Eye (tissue), 1 donor: ENCODE data around the gene NARS2.
"Not testable (repeated sequence)": the region's sequence is repeated elsewhere in the genome, so short reads cannot be mapped to it uniquely, and the experiment has no call there.

Experiments
- DNase-seq: peaks from one replicate; pipeline ENCODE4 v3.0.0-alpha.2; 2015

The NARS2 gene

DNA sequence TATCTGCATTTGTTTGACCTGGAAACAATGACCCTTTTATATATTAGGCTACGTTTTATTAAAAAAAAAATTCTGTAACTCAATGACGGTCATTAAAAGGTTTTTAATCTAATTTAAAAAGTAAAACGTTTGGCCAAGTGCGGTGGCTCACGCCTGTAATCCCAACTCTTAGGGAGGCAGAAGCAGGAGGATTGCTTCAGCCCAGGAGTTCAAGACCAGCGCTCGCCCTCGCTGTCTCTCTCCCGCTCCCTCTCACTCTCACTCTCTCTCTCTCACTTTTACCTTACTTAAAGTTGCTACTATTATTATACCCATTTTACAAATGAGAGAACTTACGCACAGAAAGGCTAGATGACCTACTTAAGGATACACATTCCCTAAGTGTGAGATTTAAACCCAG is 814 bp upstream of the NARS2 start:
- DNase-seq, result no peak

DNA sequence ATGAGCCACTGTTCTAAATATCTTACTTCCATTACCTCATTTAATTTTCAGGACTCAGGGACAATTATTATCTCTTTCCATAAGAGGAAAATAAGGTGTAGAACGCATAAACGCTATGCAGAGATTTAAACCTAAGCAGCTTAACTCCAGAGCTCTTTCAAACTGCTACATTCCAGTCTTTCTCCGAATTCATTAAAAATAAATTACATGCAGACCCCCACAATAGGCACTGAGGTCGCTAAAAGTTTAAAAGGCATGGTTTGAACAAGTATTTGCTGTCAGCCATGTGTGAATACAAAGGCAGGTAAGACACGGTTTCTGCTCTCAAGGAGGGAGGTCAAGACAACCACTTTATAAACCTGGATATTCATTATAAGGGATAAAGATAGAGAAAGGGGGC is 983 bp downstream of the NARS2 start:
- DNase-seq, result peak; percentile 61

DNA sequence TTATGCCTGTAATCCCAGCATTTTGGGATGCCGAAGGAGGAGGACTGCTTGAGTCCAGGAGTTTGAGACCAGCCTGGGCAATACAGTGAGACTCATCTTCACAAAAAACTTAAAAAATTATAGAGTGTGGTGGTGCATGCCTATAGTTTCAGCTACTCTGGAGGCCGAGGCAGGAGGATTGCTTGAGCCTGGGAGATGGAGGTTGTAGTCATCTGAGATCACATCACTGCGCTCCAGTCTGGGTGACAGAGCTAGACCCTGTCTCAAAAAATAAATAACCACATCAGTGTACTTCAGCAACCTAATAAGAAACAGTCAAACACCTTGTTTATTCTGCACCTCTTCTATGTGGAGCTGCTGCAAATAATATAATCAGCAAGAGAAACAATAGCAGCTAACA is 1.4 kb downstream of the NARS2 start:
- DNase-seq, result no peak

GRCh38 chr11:78572394-78572793 is 2.3 kb downstream of the NARS2 start:
- no peak for DNase-seq

GRCh38 chr11:78570031-78570430 is 4.6 kb downstream of the NARS2 start:
- no peak for DNase-seq

DNA sequence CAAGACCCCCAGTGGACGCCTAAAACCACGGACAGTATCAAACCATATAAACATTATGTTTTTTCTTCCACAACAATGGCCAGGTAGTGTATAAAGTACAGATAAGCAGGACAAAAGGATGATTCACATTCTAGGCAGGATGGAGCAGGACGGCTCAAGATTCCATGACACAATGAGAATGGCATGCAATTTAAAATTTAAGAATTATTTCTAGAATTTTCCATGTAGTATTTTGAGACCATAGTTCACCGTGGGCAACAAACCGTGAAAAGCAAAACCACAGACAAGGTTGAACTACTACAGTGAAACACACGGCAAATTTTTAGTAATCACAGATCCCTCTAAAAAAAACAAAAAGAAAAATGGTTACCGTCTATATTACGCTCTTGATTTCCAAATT is 7.5 kb downstream of the NARS2 start:
- no peak for DNase-seq

DNA sequence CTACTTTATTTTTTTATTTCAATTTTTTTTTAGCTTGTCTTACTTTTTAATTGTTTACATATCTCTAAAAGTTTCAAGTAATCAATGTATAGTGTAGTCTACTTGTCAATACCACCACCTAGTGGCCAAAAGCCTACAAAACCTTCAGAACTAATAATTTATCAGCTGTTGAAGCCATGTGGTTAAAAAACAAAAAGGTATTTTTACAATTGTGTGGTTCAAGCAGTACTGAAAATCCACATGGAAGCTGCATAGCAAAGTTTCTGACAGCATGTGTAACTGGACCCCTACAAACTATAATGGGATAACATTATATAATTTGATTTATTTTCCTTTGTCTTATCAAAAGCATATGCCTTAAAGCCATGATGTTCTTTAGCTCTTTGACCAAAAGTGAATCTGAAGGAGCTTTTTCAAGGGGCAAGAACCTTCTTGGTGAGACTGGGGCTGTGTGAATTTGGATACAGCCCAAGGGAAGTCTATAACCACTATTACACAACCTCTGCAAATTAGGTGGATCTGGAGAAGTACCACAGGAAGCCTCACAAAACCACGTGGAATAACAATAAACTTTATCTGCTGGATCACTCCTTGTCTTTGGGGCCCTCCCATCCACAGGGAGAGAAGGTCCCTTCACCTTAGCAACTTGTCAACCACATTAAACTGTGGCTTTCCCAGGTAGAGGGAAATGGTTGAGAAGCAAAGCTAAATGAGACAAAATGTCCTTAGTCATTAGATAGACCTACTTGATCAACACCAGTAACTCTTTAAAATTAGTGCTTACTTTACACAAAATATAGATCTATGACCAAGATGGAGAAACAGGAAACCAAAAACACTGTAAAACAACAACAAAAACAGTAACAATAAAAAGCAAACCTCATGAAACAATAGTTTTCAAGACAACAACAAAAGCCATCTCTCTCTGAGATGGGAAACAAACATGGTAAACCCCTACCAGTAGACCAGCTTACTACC is 9.9 kb downstream of the NARS2 start:
- peak; percentile 88 for DNase-seq

DNA sequence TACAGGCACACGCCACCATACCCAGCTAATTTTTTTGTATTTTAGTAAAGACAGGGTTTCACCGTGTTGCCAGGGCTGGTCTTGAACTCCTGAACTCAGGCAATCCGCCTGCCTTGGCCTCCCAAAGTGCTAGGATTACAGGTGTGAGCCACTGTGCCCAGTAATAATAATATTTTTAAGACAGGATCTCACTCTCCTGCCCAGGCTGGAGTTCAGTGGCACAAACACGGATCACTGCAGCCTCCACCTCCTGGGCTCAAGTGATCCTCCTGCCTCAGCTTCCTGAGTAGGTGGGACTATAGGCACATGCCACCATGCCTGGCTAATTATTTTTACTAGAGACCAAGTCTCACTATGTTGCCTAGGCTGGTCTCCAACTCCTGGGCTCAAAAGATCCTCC is 10.6 kb downstream of the NARS2 start:
- DNase-seq, result not testable (repeated sequence)

GRCh38 chr11:78563090-78563489 is 11.6 kb downstream of the NARS2 start:
- DNase-seq, result not testable (repeated sequence)

DNA sequence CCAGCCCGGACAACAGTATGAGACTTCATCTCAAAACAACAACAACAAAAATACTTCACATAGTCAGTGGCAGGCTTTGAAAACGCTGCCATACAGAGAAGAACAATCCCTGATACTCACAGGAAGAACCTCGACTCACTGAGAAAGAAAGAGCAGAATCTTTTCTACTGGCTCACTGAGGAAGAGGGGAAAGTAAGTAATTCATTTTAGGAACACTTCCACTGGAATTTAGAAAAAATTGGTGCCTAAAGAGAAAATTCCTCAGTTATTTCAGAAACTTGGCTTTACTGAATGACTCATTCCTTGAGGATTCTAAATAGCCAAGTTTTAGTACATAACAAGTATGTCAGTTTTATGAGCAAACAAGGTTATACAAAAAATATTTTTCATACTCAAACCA is 12.3 kb downstream of the NARS2 start:
- no peak for DNase-seq

DNA sequence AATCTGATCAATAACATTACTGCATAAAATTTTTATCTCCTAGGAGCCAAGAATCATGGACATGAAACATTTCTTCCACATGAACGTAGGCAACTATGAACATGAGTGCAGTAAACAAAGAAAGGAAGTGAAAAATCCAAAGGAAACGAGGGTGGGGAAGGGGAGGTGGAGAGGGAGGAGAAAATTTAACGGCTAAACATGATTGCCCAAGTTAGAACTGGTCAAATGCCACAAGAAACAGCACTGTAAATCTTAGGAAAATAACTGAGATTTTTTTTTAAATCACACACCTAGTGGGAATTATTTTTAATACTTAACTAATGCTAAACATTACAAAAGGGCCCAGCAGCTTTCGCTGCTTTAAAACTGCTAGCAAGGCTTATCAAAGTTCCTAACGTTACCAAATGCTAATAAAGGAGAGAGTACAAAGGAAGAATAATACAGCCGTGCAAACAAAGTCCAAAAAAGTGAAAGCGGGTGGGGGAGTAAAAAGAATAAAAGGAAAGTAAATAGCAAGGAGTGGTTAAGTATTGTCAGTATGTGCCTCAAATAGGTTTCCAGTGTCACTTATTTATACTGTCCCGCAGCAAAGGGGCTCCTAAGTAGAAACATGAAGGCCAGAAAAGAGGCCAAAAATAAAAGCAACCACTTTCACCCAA is 13.7 kb downstream of the NARS2 start:
- DNase-seq, result no peak

DNA sequence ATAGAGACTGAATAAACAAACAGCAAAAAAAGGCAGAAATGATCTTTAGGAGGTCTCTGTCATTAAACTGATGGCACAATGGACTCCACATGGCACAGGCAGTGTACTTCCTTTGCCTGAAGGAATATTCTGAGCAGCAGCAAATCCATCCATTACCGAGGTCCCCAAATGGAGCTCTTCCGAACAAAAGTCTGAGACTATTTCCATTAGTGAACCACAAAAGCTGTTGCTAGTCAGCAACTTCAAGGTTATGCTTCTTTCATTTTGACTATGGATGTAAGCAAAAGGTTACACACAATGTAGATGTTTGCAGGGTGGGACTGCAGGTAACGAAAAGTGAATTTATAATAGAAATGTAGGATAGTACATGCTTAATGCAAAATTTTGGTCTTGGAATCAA is 14.5 kb downstream of the NARS2 start:
- DNase-seq, result no peak

GRCh38 chr11:78557236-78557635 is 17.4 kb downstream of the NARS2 start:
- no peak for DNase-seq

GRCh38 chr11:78555592-78555991 is 19.1 kb downstream of the NARS2 start:
- no peak for DNase-seq

GRCh38 chr11:78552881-78553280 is 21.8 kb downstream of the NARS2 start:
- no peak for DNase-seq

- not testable (repeated sequence) for DNase-seq
Measured at GRCh38 chr11:78552139-78552538, 22.5 kb downstream of the NARS2 start.

- DNase-seq, result no peak
Measured at GRCh38 chr11:78551066-78551465, 23.6 kb downstream of the NARS2 start.

- DNase-seq, result no peak
Measured at GRCh38 chr11:78549624-78550409, 24.8 kb downstream of the NARS2 start.

- DNase-seq, result no peak
Measured at GRCh38 chr11:78548911-78549590, 25.6 kb downstream of the NARS2 start.

DNA sequence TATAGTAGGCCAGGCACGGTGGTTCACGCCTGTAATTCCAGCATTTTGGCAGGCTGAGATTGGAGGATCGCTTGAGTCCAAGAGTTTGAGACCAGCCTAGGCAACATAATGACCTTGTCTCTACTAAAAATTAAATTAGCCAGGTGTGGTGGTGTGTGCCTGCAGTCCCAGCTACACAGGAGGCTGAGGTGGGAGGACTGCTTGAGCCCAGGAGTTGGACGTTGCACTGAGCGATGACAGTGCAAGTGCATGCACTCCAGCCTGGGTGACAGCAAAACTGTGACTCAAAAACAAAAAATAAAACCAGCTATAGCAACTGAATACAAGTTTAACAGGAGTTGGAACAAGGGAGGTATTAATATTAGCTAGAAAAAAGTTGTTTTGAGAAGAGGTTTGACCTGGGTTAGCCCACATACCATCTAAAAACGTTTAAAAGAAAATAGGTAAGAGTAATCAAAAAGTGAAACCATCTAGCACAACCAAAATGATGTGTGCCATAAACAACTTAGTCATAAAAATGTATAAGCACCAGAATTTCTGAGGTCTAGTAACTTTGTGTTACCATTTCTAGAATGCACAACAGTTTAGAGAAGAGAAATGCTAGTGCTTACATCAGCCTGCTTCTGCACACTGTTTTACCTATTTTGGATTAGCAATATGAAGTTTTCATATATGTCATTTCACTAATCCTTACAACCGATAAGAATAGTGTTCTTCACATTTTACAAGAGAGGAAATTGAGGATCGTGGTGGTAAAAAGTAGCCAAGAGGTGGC is 26.5 kb downstream of the NARS2 start:
- DNase-seq, result no peak

DNA sequence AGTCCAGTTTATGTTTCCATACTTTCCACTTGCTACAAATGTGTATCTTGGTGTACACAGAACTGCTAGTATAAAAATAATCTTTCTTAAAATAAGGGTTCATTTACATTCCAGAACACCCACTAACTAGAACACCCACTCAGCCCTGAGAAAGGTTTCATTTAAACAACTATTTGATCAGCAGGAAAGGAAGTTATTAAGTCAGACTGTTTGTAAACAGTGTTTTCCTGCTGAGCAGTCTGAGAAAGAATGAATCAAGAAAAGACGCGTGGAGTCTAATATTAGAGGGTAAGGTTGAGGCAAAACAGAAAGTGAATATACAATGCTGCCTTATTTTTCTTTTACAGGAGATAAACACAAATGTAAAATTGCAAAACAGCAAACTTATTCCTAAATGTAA is 32.7 kb downstream of the NARS2 start:
- DNase-seq, result no peak

DNA sequence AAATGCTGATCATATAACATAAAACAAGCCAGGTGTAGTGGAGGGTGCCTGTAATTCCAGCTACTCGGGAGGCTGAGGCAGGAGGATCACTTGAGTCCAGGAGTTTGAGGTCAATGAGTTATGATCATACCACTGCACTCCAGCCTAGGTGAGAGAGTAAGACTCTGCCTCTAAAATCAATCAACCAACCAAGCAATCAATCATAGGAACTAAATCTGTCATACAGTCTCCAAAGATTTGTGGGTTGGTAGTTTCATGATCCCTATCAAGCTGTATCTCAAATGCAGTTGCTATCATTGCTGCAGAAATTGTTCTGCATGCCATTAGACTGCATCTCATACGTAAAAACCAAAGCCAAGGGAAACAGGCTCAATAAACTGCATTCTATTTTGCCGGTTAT is 33.1 kb downstream of the NARS2 start:
- DNase-seq, result no peak
